ENCODE results near the gene GNA14. TPM values are rescaled to one million over a fixed set of nuclear protein-coding genes. Genes with fewer than 3 reads are reported as not detected.

GNA14 gene
- total RNA-seq, 4 donors from 2014 or later, result 0.13 to 1.9 (median 1.0) TPM

GRCh38 chr9:77429928-77430327, 218.2 kb downstream of the GNA14 start:
- intact Hi-C loops (cut with DNase I; ENCODE audit: low total_unique reads), result no loop called here
- DNase-seq (ENCODE audit: low spot score in 2 of 2), result no peak
- H3K4me3 ChIP-seq (ENCODE audit: low read depth, poor library complexity, severe bottlenecking), result no peak overlapping the region
- 50 to 51% methylated on average over 2 of the region's 2 CpGs for WGBS, 2 donors
- no peak for TF ChIP-seq CTCF (IDR thresholded peaks at IDR 0.05)
- TF ChIP-seq POLR2A (IDR thresholded peaks at IDR 0.05), result no peak

- TF ChIP-seq POLR2A (IDR thresholded peaks at IDR 0.05) (no peak), CTCF (IDR thresholded peaks at IDR 0.05) (no peak)
- 46 to 47% methylated on average over 6 to 7 of the region's 7 CpGs for WGBS, 2 donors
- DNase-seq (ENCODE audit: low spot score in 2 of 2), result peak in 1 of 2 donors; percentile 54
- H3K4me3 ChIP-seq (ENCODE audit: low read depth, poor library complexity, severe bottlenecking), result no peak overlapping the region
- intact Hi-C loops (cut with DNase I; ENCODE audit: low total_unique reads), result no loop called here
Measured at GRCh38 chr9:77427256-77427927, 220.7 kb downstream of the GNA14 start.

- 48 to 51% methylated on average over 3 of the region's 3 CpGs for WGBS, 2 donors
- no peak for DNase-seq (ENCODE audit: low spot score in 2 of 2)
- no peak for TF ChIP-seq POLR2A (IDR thresholded peaks at IDR 0.05)
- TF ChIP-seq CTCF (IDR thresholded peaks at IDR 0.05), result no peak
- H3K4me3 ChIP-seq (ENCODE audit: low read depth, poor library complexity, severe bottlenecking), result no peak overlapping the region
- intact Hi-C loops (cut with DNase I; ENCODE audit: low total_unique reads), result no loop called here
Measured at GRCh38 chr9:77426712-77427111, 221.4 kb downstream of the GNA14 start.

GRCh38 chr9:77424993-77425392, 223.1 kb downstream of the GNA14 start:
- no peak overlapping the region for H3K4me3 ChIP-seq (ENCODE audit: low read depth, poor library complexity, severe bottlenecking)
- WGBS, 2 donors, result 77 to 82% methylated on average over 2 of the region's 2 CpGs
- no peak for TF ChIP-seq POLR2A (IDR thresholded peaks at IDR 0.05)
- TF ChIP-seq CTCF (IDR thresholded peaks at IDR 0.05), result no peak
- intact Hi-C loops (cut with DNase I; ENCODE audit: low total_unique reads), result no loop called here
- DNase-seq (ENCODE audit: low spot score in 2 of 2), result no peak

GRCh38 chr9:77423841-77424240, 224.3 kb downstream of the GNA14 start:
- 93 to 96% methylated on average over 3 of the region's 3 CpGs for WGBS, 2 donors
- DNase-seq (ENCODE audit: low spot score in 2 of 2), result no peak
- no peak overlapping the region for H3K4me3 ChIP-seq (ENCODE audit: low read depth, poor library complexity, severe bottlenecking)
- TF ChIP-seq CTCF (IDR thresholded peaks at IDR 0.05), result no peak
- no peak for TF ChIP-seq POLR2A (IDR thresholded peaks at IDR 0.05)
- intact Hi-C loops (cut with DNase I; ENCODE audit: low total_unique reads), result no loop called here

GRCh38 chr9:77422969-77423368, 225.2 kb downstream of the GNA14 start:
- no peak for TF ChIP-seq POLR2A (IDR thresholded peaks at IDR 0.05)
- no peak for TF ChIP-seq CTCF (IDR thresholded peaks at IDR 0.05)
- 96 to 98% methylated on average over 3 of the region's 3 CpGs for WGBS, 2 donors
- no peak overlapping the region for H3K4me3 ChIP-seq (ENCODE audit: low read depth, poor library complexity, severe bottlenecking)
- DNase-seq (ENCODE audit: low spot score in 2 of 2), result no peak
- intact Hi-C loops (cut with DNase I; ENCODE audit: low total_unique reads), result no loop called here

All from lower leg skin (tissue), 4 donors.